Measurements from ENCODE around the gene C12orf42. TPM values are rescaled to one million over a fixed set of nuclear protein-coding genes. Genes with fewer than 3 reads are reported as not detected.

The C12orf42 gene
- polyA plus RNA-seq, 1 donor: 2.4 TPM

GRCh38 chr12:103423516-103423910 lies 72.3 kb downstream of the C12orf42 start:
- DNase-seq: no peak

- DNase-seq: no peak
Measured at GRCh38 chr12:103422746-103423515, 72.8 kb downstream of the C12orf42 start.

- no peak for DNase-seq
Measured at GRCh38 chr12:103422328-103422727, 73.4 kb downstream of the C12orf42 start.

GRCh38 chr12:103421402-103421801 lies 74.4 kb downstream of the C12orf42 start:
- DNase-seq: no peak

GRCh38 chr12:103415681-103416080 lies 80.1 kb downstream of the C12orf42 start:
- DNase-seq: no peak

GRCh38 chr12:103401421-103401820 lies 94.3 kb downstream of the C12orf42 start:
- no peak for DNase-seq

GRCh38 chr12:103399986-103400385 lies 95.8 kb downstream of the C12orf42 start:
- DNase-seq: no peak

- no peak for DNase-seq
Measured at GRCh38 chr12:103397536-103397935, 98.2 kb downstream of the C12orf42 start.

- DNase-seq: no peak
Measured at GRCh38 chr12:103392722-103393121, 103.0 kb downstream of the C12orf42 start.

GRCh38 chr12:103391103-103391502 lies 104.7 kb downstream of the C12orf42 start:
- DNase-seq: no peak

- DNase-seq: no peak
Measured at GRCh38 chr12:103387385-103387784, 108.4 kb downstream of the C12orf42 start.

- DNase-seq: no peak
Measured at GRCh38 chr12:103386451-103386850, 109.3 kb downstream of the C12orf42 start.

GRCh38 chr12:103382736-103383346 lies 112.9 kb downstream of the C12orf42 start:
- DNase-seq: no peak

GRCh38 chr12:103382119-103382518 lies 113.6 kb downstream of the C12orf42 start:
- DNase-seq: no peak

- no peak for DNase-seq
Measured at GRCh38 chr12:103379670-103380069, 116.1 kb downstream of the C12orf42 start.

- DNase-seq: no peak
Measured at GRCh38 chr12:103373088-103373523, 122.7 kb downstream of the C12orf42 start.

- DNase-seq: no peak
Measured at GRCh38 chr12:103369929-103370328, 125.8 kb downstream of the C12orf42 start.

GRCh38 chr12:103368167-103368566 lies 127.6 kb downstream of the C12orf42 start:
- no peak for DNase-seq

- no peak for DNase-seq
Measured at GRCh38 chr12:103354403-103354802, 141.4 kb downstream of the C12orf42 start.

GRCh38 chr12:103353913-103354312 lies 141.9 kb downstream of the C12orf42 start:
- DNase-seq: no peak

- DNase-seq: no peak
Measured at GRCh38 chr12:103350116-103350515, 145.7 kb downstream of the C12orf42 start.

- DNase-seq: no peak
Measured at GRCh38 chr12:103348935-103349334, 146.8 kb downstream of the C12orf42 start.

GRCh38 chr12:103336940-103337339 lies 158.8 kb downstream of the C12orf42 start:
- DNase-seq: no peak

- no peak for DNase-seq
Measured at GRCh38 chr12:103334466-103334865, 161.3 kb downstream of the C12orf42 start.
